Type B pancreatic cell (in vitro differentiated cells): Measurements from ENCODE around the gene SWAP70. TPM values are rescaled to one million over a fixed set of nuclear protein-coding genes. Genes with fewer than 3 reads are reported as not detected.
"Not testable (repeated sequence)": the region's sequence is repeated elsewhere in the genome, so short reads cannot be mapped to it uniquely, and the experiment has no call there.

Source experiments
- DNase-seq: peaks from one replicate; pipeline ENCODE4 v3.0.0; 2021; ENCODE audit warnings: mixed read lengths; ENCODE audit not compliant: unreplicated experiment; ENCODE audit errors: extremely low spot score
- H3K27ac Mint-ChIP-seq: 2 replicates; pipeline ENCODE4 v1.8.0; 2021; ENCODE audit warnings: mild to moderate bottlenecking, mixed read lengths
- H3K27me3 Mint-ChIP-seq: 2 replicates; pipeline ENCODE4 v1.8.0; 2021; ENCODE audit warnings: mixed read lengths
- H3K36me3 Mint-ChIP-seq: 2 replicates; pipeline ENCODE4 v1.8.0; 2021; ENCODE audit warnings: mixed read lengths
- H3K4me1 Mint-ChIP-seq: one replicate; pipeline ENCODE4 v1.8.0; 2021; ENCODE audit warnings: mixed read lengths; ENCODE audit not compliant: unreplicated experiment
- H3K4me3 Mint-ChIP-seq: 2 replicates; pipeline ENCODE4 v1.8.0; 2021; ENCODE audit warnings: mild to moderate bottlenecking, mixed read lengths
- H3K9me3 Mint-ChIP-seq: 2 replicates; pipeline ENCODE4 v1.8.0; 2021; ENCODE audit warnings: mixed read lengths
- total RNA-seq: library from RNA; stranded (reverse); gene quantifications from 2 replicates; pipeline ENCODE4 v1.2.1, GENCODE V29; 2021; ENCODE audit warnings: low replicate concordance
- TF ChIP-seq, protein P1 (sequence below): fragments of 200-600 bp; sonication (generic); conservative IDR thresholded peaks from 2 replicates; pipeline ENCODE4 v1.5.0; 2021; ENCODE audit warnings: antibody characterized with exemption, mild to moderate bottlenecking

The SWAP70 gene
- total RNA-seq, 1 donor from 2014 or later, result 18.8 TPM

DNA sequence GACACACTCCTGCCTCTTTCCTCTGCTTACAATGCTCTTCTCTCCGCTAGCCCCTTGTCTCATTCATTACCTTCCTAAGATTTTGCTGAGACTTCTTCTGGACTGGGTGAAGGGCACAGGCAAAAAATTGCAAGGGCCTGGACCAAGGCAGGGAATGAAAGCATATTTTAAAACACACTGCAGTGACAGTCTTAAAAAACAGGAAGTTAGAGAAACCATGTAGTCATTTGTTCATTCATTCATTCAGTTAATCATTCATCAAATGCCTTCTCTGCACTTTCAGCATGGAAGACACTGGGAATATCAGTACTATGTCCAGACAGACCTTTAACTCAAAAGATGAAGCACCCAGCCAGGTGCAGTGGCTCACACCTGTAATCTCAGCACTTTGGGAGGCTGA lies 44.9 kb upstream of the SWAP70 start:
- Mint-ChIP-seq H3K27ac (peak overlapping the region; percentile 82), H3K9me3 (peaks cover 10% of the 10 kb centered on the region), H3K4me1 (peaks cover 17% of the 10 kb centered on the region), H3K36me3 (no peaks in the 10 kb centered on the region), H3K27me3 (no peaks in the 10 kb centered on the region), H3K4me3 (no peak overlapping the region)
- no peak for DNase-seq
- TF ChIP-seq, protein P1, sequence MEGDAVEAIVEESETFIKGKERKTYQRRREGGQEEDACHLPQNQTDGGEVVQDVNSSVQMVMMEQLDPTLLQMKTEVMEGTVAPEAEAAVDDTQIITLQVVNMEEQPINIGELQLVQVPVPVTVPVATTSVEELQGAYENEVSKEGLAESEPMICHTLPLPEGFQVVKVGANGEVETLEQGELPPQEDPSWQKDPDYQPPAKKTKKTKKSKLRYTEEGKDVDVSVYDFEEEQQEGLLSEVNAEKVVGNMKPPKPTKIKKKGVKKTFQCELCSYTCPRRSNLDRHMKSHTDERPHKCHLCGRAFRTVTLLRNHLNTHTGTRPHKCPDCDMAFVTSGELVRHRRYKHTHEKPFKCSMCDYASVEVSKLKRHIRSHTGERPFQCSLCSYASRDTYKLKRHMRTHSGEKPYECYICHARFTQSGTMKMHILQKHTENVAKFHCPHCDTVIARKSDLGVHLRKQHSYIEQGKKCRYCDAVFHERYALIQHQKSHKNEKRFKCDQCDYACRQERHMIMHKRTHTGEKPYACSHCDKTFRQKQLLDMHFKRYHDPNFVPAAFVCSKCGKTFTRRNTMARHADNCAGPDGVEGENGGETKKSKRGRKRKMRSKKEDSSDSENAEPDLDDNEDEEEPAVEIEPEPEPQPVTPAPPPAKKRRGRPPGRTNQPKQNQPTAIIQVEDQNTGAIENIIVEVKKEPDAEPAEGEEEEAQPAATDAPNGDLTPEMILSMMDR, result no peak

DNA sequence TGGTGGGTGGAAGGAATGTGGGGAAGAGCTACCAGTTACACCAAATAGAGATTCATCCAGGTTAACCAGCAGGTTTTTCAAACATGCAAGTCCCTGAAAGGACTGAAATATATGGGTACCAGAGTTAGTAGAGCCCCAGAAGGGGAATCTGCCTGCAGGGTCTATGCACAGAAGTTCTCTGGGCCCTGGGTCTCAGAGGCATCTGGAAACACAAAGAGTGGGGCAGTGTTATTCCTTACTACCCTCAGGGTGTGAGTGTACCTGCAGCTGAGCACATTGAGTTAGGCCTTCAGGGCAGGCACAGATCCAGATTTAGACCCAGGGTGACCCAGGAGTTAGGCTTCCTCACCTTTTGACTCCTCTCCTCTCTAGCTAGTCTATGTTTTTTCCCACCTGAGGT lies 43.9 kb upstream of the SWAP70 start:
- TF ChIP-seq, protein P1, result no peak
- no peaks in the 10 kb centered on the region for H3K36me3 Mint-ChIP-seq
- H3K9me3 Mint-ChIP-seq, result peaks cover 10% of the 10 kb centered on the region
- no peaks in the 10 kb centered on the region for H3K27me3 Mint-ChIP-seq
- no peak overlapping the region for H3K27ac Mint-ChIP-seq
- no peak for DNase-seq
- peaks cover 17% of the 10 kb centered on the region for H3K4me1 Mint-ChIP-seq
- H3K4me3 Mint-ChIP-seq, result no peak overlapping the region

DNA sequence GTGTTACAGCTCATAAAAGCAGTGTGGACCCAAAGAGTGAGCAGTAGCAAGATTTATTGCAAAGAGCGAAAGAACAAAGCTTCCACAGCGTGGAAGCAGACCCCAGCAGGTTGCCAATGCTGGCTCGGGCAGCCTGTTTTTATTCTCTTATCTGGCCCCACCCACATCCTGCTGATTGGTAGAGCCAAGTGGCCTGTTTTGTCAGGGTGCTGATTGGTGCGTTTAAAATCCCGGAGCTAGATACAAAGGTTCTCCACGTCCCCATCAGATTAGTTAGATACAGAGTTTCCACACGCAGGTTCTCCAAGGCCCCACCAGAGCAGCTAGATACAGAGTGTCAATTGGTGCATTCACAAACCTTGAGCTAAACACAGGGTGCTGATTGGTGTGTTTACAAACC lies 41.5 kb upstream of the SWAP70 start:
- H3K9me3 Mint-ChIP-seq, H3K27me3 Mint-ChIP-seq, H3K36me3 Mint-ChIP-seq, DNase-seq, H3K4me3 Mint-ChIP-seq: not testable (repeated sequence)
- Mint-ChIP-seq H3K4me1 (peaks cover 24% of the 10 kb centered on the region), H3K27ac (peak overlapping the region; percentile 18)

DNA sequence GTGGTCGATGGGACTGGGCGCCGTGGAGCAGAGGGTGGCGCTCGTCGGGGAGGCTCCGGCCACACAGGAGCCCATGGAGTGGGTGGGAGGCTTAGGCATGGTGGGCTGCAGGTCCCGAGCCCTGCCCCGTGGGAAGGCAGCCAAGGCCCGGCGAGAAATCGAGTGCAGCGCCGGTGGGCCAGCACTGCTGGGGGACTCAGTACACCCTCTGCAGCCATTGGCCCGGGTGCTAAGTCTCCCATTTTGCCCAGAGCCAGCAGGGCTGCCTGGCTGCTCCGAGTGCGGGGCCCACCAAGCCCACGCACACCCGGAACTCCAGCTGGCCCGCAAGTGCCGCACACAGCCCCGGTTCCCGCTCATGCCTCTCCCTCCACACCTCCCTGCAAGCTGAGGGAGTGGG lies 40.8 kb upstream of the SWAP70 start:
- H3K27me3 Mint-ChIP-seq, H3K27ac Mint-ChIP-seq, DNase-seq, H3K36me3 Mint-ChIP-seq, H3K4me3 Mint-ChIP-seq, H3K9me3 Mint-ChIP-seq: not testable (repeated sequence)
- H3K4me1 Mint-ChIP-seq, result peaks cover 22% of the 10 kb centered on the region

DNA sequence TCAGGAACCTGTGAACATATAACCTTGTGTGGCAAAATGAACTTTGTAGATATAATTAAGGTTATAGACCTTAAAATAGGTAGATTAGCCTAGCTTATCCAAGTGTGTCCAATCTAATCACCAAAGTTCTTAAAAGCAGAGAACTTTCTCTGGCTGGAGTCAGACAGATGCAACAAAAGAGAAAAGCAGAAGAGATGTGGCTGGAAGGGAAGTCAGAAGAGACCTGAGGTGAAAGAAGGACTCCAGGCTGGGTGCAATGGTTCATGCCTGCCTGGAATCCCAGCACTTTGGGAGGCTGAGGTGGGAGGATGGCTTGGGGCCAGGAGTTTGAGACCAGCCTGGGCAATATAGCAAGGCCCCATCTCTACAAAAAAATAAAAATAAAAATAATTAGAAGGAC lies 39.4 kb upstream of the SWAP70 start:
- Mint-ChIP-seq H3K9me3 (no peaks in the 10 kb centered on the region), H3K27me3 (no peaks in the 10 kb centered on the region), H3K4me3 (no peak overlapping the region), H3K4me1 (peaks cover 20% of the 10 kb centered on the region), H3K36me3 (no peaks in the 10 kb centered on the region), H3K27ac (no peak overlapping the region)
- TF ChIP-seq, protein P1, result no peak
- DNase-seq, result no peak

DNA sequence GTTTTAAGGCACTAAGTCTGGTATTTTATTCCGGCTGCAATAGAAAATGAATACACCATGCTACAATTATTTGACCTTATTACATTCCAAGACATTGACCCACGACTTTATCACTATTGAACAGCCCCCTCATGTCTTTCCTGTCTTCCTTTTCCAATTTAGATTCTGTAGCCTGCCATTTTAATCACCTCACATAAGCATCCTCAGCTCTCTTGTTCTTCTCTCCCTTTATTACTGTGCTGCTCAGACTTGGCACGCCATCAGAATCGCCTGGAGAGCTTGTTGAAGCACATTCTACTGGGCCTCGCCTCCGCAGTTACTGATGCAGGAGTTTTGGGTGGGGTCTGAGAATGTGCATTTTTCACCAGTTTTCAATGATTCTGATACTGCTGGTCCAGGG lies 38.7 kb upstream of the SWAP70 start:
- Mint-ChIP-seq H3K4me1 (peaks cover 20% of the 10 kb centered on the region), H3K27ac (peak overlapping the region; percentile 77), H3K9me3 (no peaks in the 10 kb centered on the region)

More for the DNA sequence above, 38.7 kb upstream of the SWAP70 start:
- Mint-ChIP-seq H3K4me3 (no peak overlapping the region), H3K27me3 (no peaks in the 10 kb centered on the region), H3K36me3 (no peaks in the 10 kb centered on the region)
- no peak for DNase-seq
- TF ChIP-seq, protein P1, result no peak
